Measurements from ENCODE around the gene MTHFD2L.

DNA sequence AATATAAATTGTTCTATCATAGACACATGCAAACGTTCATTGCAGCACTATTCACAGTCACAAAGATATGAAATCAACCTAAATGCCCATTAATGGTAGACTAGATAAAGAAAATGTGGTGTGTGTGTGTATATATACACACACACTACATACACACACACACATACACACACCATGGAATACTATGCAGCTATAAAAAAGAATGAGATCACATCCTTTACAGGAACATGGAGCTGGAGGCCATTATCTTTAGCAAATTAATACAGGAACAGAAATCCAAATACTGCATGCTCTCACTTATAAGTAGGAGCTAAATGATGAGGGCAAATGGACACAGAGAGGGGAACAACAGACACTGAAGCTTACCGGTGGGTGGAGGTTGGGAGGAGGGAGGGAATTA is 65.2 kb downstream of the MTHFD2L start:
- TF ChIP-seq ZNF138 (CRISPR knock-in tag; conservative IDR thresholded peaks at IDR 0.05) (no peak), ESRRA (CRISPR knock-in tag; IDR thresholded peaks at IDR 0.05; ENCODE audit: borderline replicate concordance) (no peak), TCF7 (CRISPR knock-in tag; IDR thresholded peaks at IDR 0.05; ENCODE audit: low read depth) (no peak), SP1 (CRISPR knock-in tag; conservative IDR thresholded peaks at IDR 0.05) (no peak), USF2 (CRISPR knock-in tag; IDR thresholded peaks at IDR 0.05) (no peak), CTCF (IDR thresholded peaks at IDR 0.05) (no peak), AFF4 (CRISPR knock-in tag; IDR thresholded peaks at IDR 0.05; ENCODE audit: borderline replicate concordance) (no peak), IRF2 (CRISPR knock-in tag; IDR thresholded peaks at IDR 0.05; ENCODE audit: borderline replicate concordance, low read depth) (no peak)
- TF ChIP-seq, protein P1, sequence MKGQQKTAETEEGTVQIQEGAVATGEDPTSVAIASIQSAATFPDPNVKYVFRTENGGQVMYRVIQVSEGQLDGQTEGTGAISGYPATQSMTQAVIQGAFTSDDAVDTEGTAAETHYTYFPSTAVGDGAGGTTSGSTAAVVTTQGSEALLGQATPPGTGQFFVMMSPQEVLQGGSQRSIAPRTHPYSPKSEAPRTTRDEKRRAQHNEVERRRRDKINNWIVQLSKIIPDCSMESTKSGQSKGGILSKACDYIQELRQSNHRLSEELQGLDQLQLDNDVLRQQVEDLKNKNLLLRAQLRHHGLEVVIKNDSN (CRISPR knock-in tag; IDR thresholded peaks at IDR 0.05) = no peak
- TF ChIP-seq, protein P2, sequence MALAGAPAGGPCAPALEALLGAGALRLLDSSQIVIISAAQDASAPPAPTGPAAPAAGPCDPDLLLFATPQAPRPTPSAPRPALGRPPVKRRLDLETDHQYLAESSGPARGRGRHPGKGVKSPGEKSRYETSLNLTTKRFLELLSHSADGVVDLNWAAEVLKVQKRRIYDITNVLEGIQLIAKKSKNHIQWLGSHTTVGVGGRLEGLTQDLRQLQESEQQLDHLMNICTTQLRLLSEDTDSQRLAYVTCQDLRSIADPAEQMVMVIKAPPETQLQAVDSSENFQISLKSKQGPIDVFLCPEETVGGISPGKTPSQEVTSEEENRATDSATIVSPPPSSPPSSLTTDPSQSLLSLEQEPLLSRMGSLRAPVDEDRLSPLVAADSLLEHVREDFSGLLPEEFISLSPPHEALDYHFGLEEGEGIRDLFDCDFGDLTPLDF (CRISPR knock-in tag; IDR thresholded peaks at IDR 0.05) = no peak
